HG03575 (cell line): ENCODE measurements around the gene CHRDL2.

Source experiments
- ATAC-seq: cut with Tn5 transposase; IDR thresholded peaks from one replicate; pipeline ENCODE4 v1.9.1; 2021; ENCODE audit not compliant: unreplicated experiment, insufficient number of reproducible peaks, low FRiP score; ENCODE audit errors: extremely low read depth

Gene CHRDL2

DNA sequence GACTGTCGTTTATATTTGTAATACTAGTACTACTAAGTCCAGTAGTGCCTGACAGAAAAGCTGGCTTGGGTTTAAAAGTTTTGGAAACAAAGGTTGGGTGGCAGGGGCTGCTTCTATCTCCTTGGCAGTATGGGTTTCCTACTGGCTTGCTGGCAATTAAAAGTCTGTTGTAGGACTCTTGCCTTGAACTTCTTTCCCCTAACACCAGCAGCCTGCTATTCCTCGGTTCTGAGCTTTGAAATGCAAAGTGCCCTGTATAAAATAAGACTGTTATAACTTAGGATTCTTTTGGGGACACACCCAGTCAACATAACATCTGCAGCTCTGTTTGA lies 18.7 kb upstream of the CHRDL2 start:
- no peak for ATAC-seq

DNA sequence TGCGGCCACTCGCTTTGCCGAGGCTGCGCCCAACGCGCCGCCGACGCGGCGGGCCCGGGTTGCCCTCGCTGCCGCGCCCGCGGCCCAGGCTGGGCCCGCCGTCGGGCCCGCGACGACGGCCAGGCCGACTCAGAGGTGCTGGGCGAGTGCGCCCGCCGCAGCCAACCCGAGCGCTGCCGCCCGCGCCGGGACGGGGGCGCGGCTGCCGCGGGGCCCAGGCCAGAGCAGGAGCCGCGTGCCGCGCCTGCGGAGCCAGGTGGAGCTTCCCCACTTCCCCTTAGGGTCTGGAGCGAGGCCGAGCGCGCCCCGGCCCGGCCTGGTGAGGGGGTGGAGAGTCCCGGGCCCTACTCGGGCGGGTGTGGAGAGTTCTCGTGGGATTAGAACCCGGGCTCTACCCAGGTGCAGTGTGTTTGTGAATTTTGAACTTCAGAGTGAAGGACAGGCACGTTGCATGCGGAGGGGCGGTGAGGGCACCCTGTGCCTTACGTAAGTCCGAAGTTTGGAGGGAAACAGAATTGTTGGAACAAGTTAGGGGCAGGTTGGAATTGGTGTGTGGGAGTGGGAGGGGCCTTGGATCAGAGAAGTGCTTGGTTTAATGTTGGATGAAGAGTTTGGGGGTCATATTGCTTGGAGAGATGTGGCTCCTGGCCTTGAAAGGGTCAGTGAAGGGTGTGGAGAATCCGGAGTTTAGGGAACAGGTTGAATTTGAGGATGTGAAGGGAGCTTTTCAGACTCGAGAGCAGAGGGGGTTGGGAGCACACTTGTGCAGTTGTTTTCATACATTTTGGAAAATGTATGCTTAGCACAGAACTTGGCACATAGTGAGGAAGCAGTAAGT lies 18.1 kb upstream of the CHRDL2 start:
- ATAC-seq: no peak

DNA sequence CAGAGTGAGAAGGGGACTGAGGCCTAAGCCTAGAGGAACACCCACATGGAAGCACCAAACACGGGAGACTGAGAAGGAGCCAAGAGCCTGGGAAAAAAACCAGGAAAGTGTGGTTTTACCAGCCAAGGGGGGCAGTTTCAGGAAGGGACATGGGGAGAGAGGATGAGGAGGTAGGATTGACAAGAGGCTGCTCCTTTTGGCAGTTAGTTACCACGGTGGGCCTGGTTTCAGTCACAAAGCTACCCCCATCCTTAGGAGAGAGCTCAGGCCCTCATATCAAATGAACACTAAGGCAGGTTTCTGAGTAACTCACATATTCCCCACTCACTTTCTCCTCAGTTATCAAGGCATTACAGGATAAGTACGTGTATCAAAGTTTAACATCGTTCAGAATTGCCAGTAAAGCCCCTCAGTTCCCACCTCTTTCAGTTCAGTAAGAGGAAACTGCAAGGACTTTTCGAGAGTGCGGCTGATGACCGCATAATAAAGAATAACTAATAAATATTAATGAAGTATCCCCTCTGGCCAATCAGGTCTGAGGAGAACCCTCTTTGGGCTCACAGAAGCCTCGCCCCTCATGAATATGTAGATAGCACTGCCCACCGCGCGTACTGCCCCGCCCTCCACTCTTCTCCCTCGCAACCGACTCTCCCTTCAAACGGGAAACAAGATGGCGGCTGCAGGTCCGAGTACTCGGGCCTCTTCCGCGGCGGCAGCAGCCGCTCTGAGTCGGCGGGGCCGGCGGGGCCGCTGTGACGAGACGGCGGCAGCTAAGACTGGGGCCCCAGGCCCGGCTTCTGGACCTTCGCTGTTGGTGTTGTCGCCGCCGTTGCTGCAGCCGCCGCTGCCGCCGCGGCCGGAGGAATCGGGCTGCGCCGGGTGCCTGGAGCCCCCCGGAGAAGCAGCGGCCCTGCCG lies 17.2 kb upstream of the CHRDL2 start, which contains the start of gene RNF169:
RNF169 (plus strand) TSS at position 639 of the 916 bp plus-strand sequence; CDS start at position 671, 32 bp downstream.
- peak; percentile 95 for ATAC-seq

DNA sequence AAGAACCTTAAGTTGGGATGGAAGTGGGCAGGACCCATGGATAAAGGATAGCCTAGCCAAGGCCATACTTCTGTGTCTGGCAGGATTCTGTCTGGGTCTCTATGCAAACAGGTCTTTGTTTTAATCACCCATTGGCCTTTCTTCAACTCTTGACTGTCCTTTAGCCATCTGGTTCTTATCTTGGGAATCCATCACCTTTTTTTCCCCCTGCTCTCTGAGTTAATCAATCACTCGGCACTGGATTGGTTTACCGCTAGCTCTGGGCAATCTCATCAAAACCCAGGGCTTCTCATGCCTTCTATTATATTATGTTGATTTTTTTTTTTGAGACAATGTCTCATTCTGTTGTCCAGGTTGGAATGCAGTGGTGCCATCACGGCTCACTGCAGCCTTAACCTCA lies 15.6 kb upstream of the CHRDL2 start:
- no peak for ATAC-seq

DNA sequence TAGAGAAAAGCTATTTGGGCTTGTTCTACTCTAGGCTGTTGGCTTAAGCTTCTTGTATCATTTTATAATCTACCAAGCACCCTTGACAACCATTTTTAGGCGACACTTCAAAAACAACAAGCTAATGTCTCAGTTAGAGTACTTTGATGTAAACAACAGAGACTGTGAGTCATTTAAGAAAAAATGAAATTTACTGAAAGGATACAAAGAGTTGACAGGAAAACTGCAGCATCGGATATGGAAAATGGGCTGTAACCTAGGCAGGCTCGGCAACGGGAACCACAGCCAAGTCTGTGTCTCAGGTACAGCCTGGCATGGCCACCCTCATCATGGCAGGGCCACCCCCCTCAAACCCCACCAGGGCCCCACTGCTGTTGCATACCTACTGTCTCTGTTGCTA lies 13.1 kb upstream of the CHRDL2 start:
- no peak for ATAC-seq

DNA sequence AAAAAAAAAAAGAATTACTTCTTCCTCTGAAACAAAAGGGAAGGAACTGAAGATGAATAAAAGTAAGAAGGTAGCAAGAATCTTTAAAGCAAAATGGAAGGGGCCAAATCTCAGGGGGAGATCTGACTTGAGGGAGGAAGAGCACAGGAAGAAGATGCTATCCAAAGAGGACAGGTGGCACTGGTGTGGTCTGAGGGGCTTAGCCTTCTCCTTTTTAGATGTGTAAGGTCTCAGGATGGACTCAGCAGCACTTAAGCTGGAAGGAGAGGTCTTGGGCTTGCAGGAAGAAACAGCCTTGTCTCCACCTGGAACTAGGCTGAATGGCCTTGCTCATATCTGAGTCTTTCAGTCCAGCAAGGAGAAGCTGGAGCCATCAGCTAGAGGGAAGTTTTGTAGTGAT lies 12.4 kb upstream of the CHRDL2 start:
- no peak for ATAC-seq

DNA sequence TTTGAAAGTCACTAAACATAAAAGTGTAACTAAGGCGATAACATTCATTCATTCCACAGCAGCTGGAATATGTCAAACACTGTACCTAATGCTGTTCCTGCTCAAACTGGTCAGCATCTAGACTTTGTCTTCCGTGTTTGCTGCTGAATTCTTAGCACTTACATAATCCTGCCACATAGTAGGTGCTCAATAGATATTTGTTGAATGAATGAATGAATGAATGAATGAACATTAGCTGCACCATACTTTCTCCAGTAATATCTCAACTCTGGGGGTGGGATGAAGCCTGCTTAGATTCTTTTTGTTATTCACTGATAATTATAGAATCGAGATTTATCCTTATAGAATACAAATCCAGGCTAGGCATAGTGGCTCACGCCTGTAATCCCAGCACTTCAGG lies 10.8 kb upstream of the CHRDL2 start:
- ATAC-seq: no peak

DNA sequence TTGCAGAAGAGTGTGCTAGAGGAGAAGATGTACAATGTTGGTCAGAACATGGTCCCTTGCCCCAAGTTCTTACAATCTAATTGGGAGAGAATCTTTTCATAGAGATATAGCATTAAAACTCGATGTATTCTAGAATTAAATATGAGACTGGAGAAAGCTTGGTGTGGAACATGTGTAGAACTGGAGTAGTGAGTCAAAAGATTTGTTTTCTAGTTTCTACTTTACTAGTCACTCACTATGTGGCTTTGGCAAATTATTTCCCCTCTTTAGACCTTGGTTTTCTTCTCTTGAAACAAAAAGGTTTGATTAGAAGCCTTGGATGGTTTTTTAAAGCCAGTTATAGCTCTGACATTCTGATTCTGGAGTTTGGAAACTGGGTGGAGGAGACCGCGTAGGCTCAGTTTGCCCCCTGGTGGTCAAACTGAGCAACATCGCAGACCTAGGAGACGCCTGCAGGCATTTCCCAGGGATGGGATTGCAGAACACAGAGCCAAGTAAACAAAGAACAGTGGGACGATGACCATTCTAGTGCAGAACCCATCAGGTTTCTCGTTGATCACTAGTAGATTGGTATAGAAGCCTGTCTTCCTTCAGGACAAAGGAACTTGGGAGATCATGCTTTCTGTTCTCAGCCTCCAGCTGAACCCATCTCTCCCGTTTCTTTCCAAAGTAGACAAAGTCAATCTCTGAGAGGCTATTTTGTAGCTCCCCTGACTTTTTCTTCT lies 8.5 kb upstream of the CHRDL2 start:
- no peak for ATAC-seq

DNA sequence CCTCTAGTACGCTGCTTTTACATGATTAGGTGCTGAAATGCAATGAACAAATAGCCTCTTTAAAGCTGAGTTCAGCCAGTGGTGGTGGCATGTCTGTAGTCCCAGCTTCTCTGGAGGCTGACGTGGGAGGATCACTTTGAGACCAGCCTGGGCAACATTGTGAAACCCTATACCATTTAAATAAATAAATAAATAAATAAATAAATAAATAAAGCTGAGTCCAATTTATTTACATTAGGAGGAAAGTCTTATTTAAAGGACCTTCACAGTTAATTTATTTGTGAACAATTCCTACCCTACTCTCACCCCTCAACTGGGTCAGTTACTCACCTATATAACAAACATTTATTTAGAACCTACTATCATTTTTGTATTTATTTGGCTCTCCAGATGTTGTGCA lies 4.8 kb upstream of the CHRDL2 start:
- ATAC-seq: no peak

DNA sequence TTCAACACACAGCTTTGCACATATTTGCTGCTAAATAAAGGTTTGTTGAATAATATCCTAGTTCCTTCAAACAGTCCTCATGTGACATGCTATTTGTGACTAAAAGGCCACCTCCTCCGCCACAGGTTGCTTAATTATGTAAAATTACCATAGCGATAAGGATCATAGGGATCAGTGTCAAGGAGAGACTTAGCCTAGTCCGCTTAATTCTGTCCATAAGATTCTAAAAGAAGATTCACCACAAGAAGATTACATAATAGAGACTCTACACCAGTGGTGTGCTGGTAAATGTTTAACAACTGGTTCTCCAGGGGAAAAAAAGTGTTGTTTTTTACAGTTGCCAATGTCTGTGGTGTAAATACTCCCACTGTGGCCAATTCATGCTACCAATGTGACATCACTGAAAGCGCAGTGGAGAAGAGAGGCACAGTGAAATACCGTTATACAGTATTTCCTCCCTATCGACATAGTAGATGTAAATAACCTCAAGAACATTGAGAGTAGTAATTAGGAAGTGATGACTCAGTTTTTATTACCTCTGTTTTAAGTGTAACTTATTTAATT lies 4.2 kb upstream of the CHRDL2 start:
- no peak for ATAC-seq

DNA sequence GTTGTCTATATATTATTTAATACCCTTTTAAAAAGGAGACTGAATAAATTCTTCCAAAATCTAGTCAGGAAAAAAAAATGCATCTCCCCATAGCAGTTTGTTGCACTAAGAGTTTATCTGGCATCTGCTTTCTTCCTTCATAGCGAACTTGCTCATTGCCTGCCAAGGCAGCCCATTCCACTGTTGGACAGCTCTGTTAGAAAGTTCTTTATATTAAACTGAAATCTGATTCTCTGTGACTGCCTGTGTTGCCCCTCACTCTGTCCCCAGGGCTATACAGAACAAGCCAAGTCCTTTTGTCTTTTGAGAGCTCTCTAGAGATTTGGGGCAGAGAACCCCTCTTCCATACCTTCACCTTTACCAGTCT lies 3.3 kb upstream of the CHRDL2 start:
- no peak for ATAC-seq

DNA sequence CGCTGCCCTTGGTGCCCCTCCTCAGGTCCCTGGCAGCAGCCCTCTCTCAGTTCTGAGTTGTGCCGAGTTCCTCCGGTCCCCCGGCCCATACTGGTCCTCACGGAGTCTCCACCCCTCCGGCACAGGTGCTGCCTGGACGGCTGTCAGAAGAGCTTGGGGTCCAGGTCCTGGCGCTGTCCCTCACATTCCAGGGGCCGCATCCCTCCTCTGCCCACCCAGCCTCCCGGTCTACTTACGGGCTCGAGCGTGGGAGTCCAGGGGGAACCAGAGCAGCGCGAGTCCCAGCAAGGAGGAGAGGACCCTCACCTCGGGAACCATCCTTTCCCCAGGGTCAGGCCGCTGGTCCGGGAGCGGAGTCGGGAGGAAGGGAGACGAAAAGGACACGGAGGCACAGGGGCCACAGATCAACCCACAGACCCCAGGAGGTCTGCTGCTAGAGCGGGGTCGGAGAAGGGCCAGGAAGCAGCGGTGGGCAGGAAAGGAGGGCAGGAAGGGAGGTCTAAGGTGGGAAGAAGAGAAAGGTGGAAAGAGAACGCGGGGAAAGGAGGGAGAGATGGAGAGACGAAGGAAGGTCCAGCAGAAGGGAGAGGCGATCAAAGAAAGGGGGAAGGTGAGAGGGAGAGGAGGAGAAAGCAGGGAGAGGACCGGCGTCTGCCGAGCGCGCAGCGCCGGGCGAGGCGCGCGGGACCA lies 510 bp downstream of the CHRDL2 start:
- no peak for ATAC-seq

DNA sequence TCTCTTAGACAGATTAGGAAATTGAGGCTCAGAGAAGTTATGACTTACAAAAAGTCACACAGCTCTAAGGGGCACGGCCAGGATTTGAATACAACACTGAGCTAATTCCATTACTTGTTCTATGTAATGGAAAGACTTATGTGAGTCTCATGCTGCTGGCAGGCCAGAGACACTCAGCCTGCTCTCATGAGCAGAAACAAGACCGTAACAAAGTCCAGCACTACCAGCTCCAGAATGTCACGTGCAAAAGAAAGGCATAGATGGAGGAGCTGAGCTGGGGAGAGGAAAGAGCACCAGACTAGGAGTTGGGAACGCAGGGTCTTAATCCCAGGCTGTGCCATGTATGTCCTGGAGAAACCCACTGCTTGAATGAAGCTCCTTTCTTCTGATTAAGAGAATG lies 1.8 kb downstream of the CHRDL2 start:
- ATAC-seq: no peak

DNA sequence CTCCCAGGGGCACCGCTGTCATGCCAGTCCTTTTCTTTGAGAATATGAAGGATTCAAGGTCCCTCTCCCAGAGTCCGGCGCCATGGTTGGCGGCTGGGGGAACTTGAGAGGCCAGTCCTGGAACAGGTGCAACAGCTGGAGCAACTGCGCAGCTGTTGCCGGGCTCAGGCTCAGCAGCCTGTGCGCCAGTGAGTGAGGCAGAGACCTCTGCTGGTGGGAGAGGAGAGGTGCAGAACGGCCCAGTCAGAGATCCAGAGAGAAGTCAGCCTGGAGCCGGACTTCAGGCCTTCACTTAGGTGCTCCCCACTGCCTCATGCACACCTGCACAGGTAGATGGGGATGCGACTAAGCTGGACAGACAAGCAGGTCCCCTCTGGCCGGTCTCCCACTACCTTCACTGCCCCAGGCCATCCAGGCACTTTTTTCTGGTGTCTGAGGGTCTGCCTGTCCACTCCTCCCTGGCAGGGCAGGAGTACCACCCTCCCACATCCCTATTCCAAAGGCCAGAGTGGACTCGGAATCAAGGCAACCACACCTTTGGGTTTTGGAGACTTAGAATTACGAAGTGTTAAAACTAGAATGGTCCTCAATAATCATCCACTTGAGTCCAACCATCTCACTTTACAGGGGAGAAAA lies 4.6 kb downstream of the CHRDL2 start:
- ATAC-seq: no peak

DNA sequence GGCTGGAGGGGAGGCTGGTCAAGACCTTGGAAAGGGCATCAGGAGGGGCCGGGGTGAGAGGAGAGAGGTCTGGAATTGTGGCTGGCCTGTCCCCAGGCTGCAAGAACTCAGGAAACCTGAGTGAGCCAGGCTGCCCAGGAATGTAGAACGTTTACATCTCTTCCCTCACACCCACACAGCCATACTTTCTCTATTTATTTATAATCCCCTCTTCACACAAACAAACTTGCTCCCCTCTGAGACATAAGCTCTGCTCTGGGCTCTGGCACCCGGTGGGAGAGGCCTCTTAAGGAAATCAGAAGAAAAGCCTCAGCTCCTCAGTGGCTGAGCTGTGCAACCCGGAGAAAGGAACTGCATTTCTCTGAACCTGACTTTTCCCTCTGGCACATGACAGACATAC lies 5.5 kb downstream of the CHRDL2 start:
- no peak for ATAC-seq

DNA sequence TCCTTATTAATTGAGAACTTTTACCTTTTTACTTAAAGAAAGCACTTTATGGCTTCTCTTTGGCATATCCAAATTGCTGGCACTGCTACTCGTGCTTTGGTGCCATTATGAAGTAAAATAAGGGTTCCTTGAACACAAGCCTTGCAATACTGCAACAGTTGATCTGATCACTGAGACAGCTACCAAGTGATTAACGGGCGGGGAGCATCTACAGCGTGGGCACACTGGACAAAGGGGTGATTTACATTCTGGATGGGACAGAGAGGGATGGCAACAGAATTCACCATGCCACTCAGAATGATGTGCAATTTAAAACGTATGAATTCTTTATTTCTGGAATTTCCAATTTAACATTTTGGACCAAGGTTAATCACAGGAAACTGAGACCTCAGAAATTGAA lies 7.7 kb downstream of the CHRDL2 start:
- no peak for ATAC-seq

DNA sequence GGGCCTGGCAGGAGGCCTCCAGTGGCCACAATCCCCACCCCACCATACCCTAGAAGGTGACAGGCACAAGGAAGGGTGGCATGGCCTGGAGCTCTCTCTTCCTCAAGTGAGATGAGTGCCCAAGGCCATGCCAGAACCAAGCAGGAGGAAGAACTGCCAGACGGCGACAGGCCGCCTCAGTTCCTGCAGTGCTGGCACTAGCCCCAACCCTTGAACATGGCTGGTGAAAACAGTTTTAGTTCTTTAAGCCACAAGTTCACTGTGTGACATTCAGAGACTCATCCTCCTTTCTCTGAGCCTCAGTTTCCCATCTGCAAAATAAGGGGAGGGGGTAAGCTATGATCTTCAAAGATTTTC lies 9.8 kb downstream of the CHRDL2 start:
- no peak for ATAC-seq
